ENCODE results near the gene TENT5A. TPM values are rescaled to one million over a fixed set of nuclear protein-coding genes. Genes with fewer than 3 reads are reported as not detected.

TENT5A gene
- total RNA-seq, 3 donors from 2014 or later: 26.3 to 30.4 (median 29.5) TPM

DNA sequence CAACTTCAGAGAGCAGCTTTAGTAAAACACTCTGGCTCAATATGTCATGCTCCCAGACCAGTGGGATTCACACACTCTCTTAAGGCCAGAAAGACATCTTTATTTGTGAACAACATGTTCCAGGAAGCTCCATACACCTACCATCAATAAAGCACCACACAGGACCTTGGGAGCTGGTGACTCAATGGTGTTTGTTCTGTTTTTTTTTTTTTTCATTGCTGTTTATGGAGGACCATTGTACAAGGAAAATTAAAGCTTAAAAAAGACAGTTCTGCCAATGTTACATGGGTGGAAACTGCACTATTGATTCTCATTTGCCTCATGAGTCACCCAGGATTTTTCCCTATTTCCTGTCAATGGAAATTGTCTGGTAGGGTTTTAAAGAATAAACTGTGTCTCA, 36.3 kb upstream of the TENT5A start:
- intact Hi-C loops (cut with DNase I, micrococcal nuclease): loop anchor here in 1 of 2 donors (10.0 kb wide), 1 partner anchor 46 kb away; no protein-coding TSS in a partner anchor
- no peaks in the 10 kb centered on the region for H3K36me3 ChIP-seq (ENCODE audit: low read depth)
- no peak overlapping the region for H3K4me3 ChIP-seq
- peaks cover 12% of the 10 kb centered on the region for H3K4me1 ChIP-seq (ENCODE audit: low read depth)
- H3K9me3 ChIP-seq: no peaks in the 10 kb centered on the region
- no peak for DNase-seq
- TF ChIP-seq, protein P1, sequence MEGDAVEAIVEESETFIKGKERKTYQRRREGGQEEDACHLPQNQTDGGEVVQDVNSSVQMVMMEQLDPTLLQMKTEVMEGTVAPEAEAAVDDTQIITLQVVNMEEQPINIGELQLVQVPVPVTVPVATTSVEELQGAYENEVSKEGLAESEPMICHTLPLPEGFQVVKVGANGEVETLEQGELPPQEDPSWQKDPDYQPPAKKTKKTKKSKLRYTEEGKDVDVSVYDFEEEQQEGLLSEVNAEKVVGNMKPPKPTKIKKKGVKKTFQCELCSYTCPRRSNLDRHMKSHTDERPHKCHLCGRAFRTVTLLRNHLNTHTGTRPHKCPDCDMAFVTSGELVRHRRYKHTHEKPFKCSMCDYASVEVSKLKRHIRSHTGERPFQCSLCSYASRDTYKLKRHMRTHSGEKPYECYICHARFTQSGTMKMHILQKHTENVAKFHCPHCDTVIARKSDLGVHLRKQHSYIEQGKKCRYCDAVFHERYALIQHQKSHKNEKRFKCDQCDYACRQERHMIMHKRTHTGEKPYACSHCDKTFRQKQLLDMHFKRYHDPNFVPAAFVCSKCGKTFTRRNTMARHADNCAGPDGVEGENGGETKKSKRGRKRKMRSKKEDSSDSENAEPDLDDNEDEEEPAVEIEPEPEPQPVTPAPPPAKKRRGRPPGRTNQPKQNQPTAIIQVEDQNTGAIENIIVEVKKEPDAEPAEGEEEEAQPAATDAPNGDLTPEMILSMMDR (IDR thresholded peaks at IDR 0.05): no peak
- ATAC-seq: peak; percentile 92

- Histone ChIP-seq H3K36me3 (ENCODE audit: low read depth) (no peaks in the 10 kb centered on the region), H3K9me3 (no peaks in the 10 kb centered on the region), H3K4me1 (ENCODE audit: low read depth) (peaks cover 12% of the 10 kb centered on the region), H3K4me3 (no peak overlapping the region)
- ATAC-seq: peak; percentile 46
- TF ChIP-seq, protein P1 (IDR thresholded peaks at IDR 0.05): no peak
- DNase-seq: no peak
- intact Hi-C loops (cut with DNase I, micrococcal nuclease): loop anchor here in 1 of 2 donors (10.0 kb wide), 1 partner anchor 47 kb away; no protein-coding TSS in a partner anchor
Observed at GRCh38 chr6:81787313-81788068, 35.0 kb upstream of the TENT5A start.

DNA sequence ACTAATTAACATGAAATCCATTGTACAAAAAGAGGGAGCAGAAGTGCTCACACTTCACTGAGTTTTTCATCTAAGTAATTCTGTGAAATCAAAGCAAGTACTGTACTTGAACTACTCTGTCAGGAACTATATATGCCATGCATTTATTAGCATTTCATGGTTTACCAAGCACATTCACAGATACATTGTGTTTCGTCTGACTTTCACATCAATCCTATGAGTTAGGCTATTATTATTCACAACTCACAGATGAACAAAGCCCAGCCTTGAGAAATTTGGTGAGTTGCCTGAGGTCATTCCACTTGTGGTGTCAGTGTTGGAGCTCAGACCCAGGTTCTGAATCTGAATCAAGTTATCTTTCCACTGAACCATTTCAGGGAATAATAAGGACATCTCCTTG, 33.7 kb upstream of the TENT5A start:
- Histone ChIP-seq H3K36me3 (ENCODE audit: low read depth) (no peaks in the 10 kb centered on the region), H3K4me3 (no peak overlapping the region), H3K4me1 (ENCODE audit: low read depth) (peaks cover 12% of the 10 kb centered on the region), H3K9me3 (no peaks in the 10 kb centered on the region)
- TF ChIP-seq, protein P1 (IDR thresholded peaks at IDR 0.05): no peak
- intact Hi-C loops (cut with DNase I, micrococcal nuclease): loop anchor here in 1 of 2 donors (10.0 kb wide), 1 partner anchor 49 kb away; no protein-coding TSS in a partner anchor
- no peak for DNase-seq
- ATAC-seq: no peak

DNA sequence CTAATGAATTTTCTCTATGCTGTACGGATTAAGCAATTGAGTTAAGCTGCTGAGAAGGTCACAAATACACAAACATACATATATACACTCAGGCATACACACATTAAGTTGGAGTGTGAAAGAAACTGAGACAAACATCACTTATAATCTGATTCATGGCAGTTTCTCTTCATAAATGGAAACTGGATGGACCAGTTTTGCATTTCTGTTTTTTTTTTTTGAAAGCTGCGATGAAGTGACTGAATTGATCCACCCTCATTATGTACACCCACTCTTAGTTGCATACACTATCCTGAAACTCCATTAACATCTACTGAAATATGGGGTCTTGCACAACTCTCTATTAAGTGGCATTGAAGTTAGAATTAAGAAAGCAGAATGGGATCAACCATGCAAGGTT, 32.9 kb upstream of the TENT5A start:
- TF ChIP-seq, protein P1 (IDR thresholded peaks at IDR 0.05): no peak
- no peaks in the 10 kb centered on the region for H3K9me3 ChIP-seq
- H3K4me3 ChIP-seq: no peak overlapping the region
- DNase-seq: no peak
- ATAC-seq: peak; percentile 13
- intact Hi-C loops (cut with DNase I, micrococcal nuclease): loop anchor here in 1 of 2 donors (10.0 kb wide), 1 partner anchor 49 kb away; no protein-coding TSS in a partner anchor
- H3K4me1 ChIP-seq (ENCODE audit: low read depth): peaks cover 12% of the 10 kb centered on the region
- no peaks in the 10 kb centered on the region for H3K36me3 ChIP-seq (ENCODE audit: low read depth)

- H3K4me1 ChIP-seq (ENCODE audit: low read depth): peaks cover 12% of the 10 kb centered on the region
- no peak for ATAC-seq
- no peaks in the 10 kb centered on the region for H3K9me3 ChIP-seq
- TF ChIP-seq, protein P1 (IDR thresholded peaks at IDR 0.05): no peak
- no peak for DNase-seq
- no peak overlapping the region for H3K4me3 ChIP-seq
- intact Hi-C loops (cut with DNase I, micrococcal nuclease): loop anchor here in 1 of 2 donors (10.0 kb wide), 1 partner anchor 51 kb away; no protein-coding TSS in a partner anchor
- H3K36me3 ChIP-seq (ENCODE audit: low read depth): no peaks in the 10 kb centered on the region
Observed at GRCh38 chr6:81783893-81784292, 31.4 kb upstream of the TENT5A start.

Measured in mucosa of descending colon (tissue), 3 donors.